Inferior parietal cortex (tissue), 1 donor: Measurements from ENCODE around the gene VPS54.
"Not testable (repeated sequence)": the region's sequence is repeated elsewhere in the genome, so short reads cannot be mapped to it uniquely, and the experiment has no call there.

Experiments
- DNase-seq: peaks from one replicate; pipeline ENCODE4 v3.0.0-alpha.2; 2016; ENCODE audit errors: extremely low spot score

The VPS54 gene

GRCh38 chr2:63993871-63994270, 25.4 kb downstream of the VPS54 start:
- no peak for DNase-seq

GRCh38 chr2:63993130-63993584, 26.1 kb downstream of the VPS54 start:
- DNase-seq, result not testable (repeated sequence)

- no peak for DNase-seq
These were observed 27.1 kb downstream of the VPS54 start for GRCh38 chr2:63992061-63992685.

DNA sequence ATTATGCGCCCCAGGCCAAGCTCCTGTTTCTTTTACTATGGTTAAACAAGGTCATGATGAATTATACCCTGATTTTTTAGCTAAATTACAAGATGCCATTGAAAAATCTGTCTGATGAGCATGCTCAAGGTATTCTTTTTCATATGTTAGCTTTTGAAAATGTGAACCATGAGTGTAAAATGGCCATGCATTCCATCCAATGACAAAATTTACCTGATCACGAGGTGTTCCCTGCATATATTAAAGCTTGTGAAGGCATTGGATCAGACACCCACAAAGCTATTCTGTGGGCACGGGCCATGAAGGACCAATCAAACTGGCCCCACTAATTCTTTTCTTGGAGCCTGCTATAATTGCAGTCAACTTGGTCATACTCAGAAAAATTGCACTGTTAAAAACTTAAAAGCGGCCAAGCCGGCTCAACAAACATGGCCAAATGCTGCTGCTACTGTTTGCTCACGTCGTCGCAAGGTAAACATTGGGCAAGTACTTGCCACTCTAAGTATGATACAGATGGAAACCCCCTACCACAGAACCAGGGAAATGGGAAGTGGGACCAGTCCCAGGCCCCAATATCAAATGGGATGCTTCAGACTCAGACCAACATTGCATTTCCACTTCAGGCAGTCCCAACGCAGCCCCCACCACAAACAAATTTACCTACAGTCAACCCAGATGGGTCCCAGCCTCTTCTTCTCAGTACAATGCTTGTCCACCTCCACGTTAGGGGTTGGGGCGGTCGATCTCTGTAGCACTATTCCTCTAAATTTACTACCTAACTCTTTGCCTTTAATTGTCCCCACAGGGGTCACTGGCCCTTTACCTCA, 27.8 kb downstream of the VPS54 start:
- not testable (repeated sequence) for DNase-seq

- DNase-seq, result no peak
These were observed 29.2 kb downstream of the VPS54 start for GRCh38 chr2:63990072-63990471.

- DNase-seq, result not testable (repeated sequence)
These were observed 30.3 kb downstream of the VPS54 start for GRCh38 chr2:63988842-63989436.

- DNase-seq, result no peak
These were observed 34.4 kb downstream of the VPS54 start for GRCh38 chr2:63984606-63985359.

GRCh38 chr2:63983986-63984605, 35.1 kb downstream of the VPS54 start:
- no peak for DNase-seq

DNA sequence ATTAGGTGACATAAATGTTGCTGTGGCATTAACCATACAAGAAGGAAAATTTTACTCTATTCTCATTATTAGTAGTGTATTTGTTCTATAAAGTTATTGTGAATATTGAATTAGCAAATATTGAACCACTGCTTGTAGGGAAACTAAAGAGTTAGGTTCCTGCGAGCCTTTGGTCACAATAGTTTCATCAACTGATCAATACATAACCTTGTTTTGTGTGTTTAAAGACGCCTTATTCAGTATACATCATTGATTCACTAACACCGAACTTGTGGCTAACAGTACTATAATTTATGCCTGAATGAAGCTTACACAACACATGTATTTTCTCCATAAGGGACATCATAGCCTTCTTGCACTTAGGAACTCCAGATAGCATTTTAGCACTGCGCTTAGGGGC, 36.9 kb downstream of the VPS54 start:
- no peak for DNase-seq

DNA sequence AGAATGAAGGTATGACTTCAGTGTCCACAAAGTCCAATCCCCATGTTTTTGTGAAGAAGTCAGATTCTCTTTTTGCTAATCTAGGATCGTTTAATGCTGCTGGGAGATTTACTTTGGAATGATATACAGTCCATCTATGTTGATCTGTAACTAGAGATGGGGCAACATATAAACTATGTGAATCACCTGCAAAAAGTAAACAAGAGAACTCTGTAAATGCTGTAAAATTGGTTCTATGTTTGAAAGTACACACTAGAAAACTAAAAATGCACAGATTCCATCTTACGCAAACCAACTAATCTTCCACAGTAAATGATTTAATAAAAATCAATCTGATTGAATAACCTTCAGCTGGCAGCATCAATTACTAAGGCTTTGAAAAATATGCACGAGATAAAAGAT, 37.5 kb downstream of the VPS54 start:
- DNase-seq, result no peak

DNA sequence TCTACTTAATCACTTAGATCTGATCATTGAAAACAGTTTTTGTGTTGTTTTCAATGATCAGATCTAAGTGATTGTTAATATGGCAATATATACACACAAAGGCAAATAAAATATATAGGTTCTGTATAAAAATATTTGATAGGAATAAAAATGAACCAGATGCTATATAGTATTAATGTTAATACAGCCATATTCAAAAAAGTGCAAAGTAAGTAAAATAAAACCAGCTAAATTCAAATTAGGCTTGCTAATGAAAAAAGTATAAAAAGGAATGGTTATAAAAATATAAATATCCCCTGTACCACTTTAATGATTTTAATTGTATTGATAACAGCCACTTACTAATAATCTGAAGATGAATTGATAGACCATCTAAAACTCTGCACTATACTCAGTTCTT, 38.4 kb downstream of the VPS54 start:
- DNase-seq, result no peak

DNA sequence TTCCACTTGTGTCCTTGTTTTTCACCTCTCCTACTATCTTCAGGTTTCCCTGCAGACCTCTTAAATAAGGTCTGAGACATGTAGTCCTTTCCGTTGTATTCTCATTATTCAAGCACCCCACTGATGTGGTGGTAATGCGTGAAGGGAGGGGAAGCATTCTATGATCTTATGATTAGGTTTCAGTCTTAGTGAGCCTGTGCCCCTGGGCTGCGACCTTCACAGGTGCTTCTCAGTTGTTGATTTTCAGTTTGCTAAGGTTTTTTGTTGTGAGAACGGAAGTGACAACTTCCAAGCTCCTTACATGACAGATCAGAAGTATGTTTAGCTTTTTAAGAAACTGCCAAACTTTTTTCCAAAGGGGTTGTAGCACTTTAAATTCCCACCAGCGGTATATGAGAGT, 41.3 kb downstream of the VPS54 start:
- DNase-seq, result no peak

DNA sequence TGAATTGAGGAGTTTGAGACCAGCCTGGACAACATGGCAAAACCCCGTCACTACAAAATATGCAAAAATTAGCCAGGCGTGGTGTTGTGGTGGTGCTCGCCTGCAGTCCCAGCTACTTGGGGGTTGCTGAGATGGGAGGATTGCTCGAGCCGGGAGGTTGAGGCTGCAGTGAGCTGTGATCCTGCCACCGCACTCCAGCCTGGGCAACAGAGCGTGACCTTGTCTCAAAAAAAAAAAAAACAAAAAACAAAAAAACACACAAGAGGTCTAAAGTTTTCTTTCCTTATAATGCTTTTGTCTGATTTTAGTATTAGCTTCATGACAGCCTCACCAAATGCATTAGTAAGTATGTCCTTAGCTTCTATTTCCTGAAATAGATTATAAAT, 43.1 kb downstream of the VPS54 start:
- no peak for DNase-seq

GRCh38 chr2:63975437-63976124, 43.6 kb downstream of the VPS54 start:
- no peak for DNase-seq

GRCh38 chr2:63975036-63975435, 44.2 kb downstream of the VPS54 start:
- not testable (repeated sequence) for DNase-seq

- DNase-seq, result no peak
These were observed 57.0 kb downstream of the VPS54 start for GRCh38 chr2:63962186-63962585.

GRCh38 chr2:63950414-63950813, 68.8 kb downstream of the VPS54 start:
- no peak for DNase-seq

- DNase-seq, result no peak
These were observed 76.4 kb downstream of the VPS54 start for GRCh38 chr2:63942788-63943187.

DNA sequence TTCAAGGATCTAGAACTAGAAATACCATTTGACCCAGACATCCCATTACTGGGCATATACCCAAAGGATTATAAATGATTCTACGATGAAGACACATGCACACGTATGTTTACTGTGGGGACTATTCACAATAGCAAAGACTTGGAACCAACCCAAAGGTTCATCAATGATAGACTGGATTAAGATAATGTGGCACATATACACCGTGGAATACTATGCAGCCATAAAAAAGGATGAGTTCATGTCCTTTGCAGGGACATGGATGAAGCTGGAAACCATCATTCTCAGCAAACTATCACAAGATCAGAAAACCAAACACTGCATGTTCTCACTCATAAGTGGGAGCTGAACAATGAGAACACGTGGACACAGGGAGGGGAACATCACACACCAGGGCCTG, 87.1 kb downstream of the VPS54 start:
- DNase-seq, result not testable (repeated sequence)

- no peak for DNase-seq
These were observed 92.4 kb downstream of the VPS54 start for GRCh38 chr2:63926815-63927214.

DNA sequence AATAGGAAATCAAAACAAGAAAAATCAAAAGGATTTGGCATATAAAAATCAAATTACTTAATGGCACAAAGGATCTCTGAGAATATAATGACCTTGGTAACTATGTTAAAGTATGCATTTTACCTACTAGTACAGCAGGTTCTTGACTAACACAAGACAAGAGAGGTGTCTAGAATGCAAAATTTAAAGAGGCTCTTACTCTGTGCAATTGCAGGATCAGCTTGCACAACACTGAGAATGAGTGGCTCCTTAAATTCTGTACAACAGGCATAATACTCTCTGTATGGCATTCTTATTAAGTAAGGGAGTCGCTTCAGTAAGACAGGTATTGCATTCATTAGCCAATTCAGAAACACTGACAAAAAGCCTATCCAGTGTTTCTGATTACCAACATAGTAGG, 104.9 kb downstream of the VPS54 start:
- DNase-seq, result no peak
